ENCODE measurements around the gene RHOB. TPM values are rescaled to one million over a fixed set of nuclear protein-coding genes. Genes with fewer than 3 reads are reported as not detected.
"Not testable (repeated sequence)": the region's sequence is repeated elsewhere in the genome, so short reads cannot be mapped to it uniquely, and the experiment has no call there.

RHOB gene
- total RNA-seq, 4 donors from 2014 or later, result 1,174 to 1,482 (median 1,322) TPM

GRCh38 chr2:20488201-20488641 is 41.3 kb downstream of the RHOB start:
- WGBS, 2 donors (ENCODE audit: low coverage in 1 of 2), result 100% methylated on average over 2 of the region's 9 CpGs; no CpG with 5 or more reads in 1 of the 2 donors
- TF ChIP-seq CTCF (IDR thresholded peaks at IDR 0.05) (no peak), POLR2AphosphoS5 (IDR thresholded peaks at IDR 0.05) (no peak), POLR2A (IDR thresholded peaks at IDR 0.05) (no peak), EP300 (IDR thresholded peaks at IDR 0.05) (no peak)
- Histone ChIP-seq H3K27me3 (no peaks in the 10 kb centered on the region), H3K9me3 (no peaks in the 10 kb centered on the region), H3K4me3 (no peak overlapping the region), H3K27ac (peak overlapping the region in 2 of 4 donors; percentile 24), H3K4me1 (peaks cover 0 to 49% (median 11%) of the 10 kb centered on the region in 3 donors), H3K36me3 (no peaks in the 10 kb centered on the region)
- ATAC-seq, result no peak

GRCh38 chr2:20488782-20489181 is 41.9 kb downstream of the RHOB start:
- H3K27ac ChIP-seq, result peak overlapping the region in 2 of 4 donors; percentile 15 to 24
- H3K4me1 ChIP-seq, result peaks cover 0 to 44% (median 8%) of the 10 kb centered on the region in 3 donors
- H3K36me3 ChIP-seq, result no peaks in the 10 kb centered on the region
- TF ChIP-seq POLR2A (IDR thresholded peaks at IDR 0.05), result no peak
- TF ChIP-seq POLR2AphosphoS5 (IDR thresholded peaks at IDR 0.05), result no peak
- no peak for TF ChIP-seq EP300 (IDR thresholded peaks at IDR 0.05)
- no peak for TF ChIP-seq CTCF (IDR thresholded peaks at IDR 0.05)
- H3K9me3 ChIP-seq, result no peaks in the 10 kb centered on the region
- no peaks in the 10 kb centered on the region for H3K27me3 ChIP-seq
- H3K4me3 ChIP-seq, result no peak overlapping the region
- WGBS, 2 donors (ENCODE audit: low coverage in 1 of 2), result 81% methylated on average over 2 of the region's 5 CpGs; no CpG with 5 or more reads in 1 of the 2 donors
- ATAC-seq, result no peak

GRCh38 chr2:20490300-20491181 is 43.7 kb downstream of the RHOB start:
- H3K36me3 ChIP-seq, result no peaks in the 10 kb centered on the region
- H3K4me1 ChIP-seq, result peaks cover 0 to 26% (median 0%) of the 10 kb centered on the region in 3 donors
- peak overlapping the region in 1 of 4 donors; percentile 60 for H3K27ac ChIP-seq
- TF ChIP-seq EP300 (IDR thresholded peaks at IDR 0.05), result no peak
- TF ChIP-seq POLR2AphosphoS5 (IDR thresholded peaks at IDR 0.05), result peak; percentile 96
- no peak overlapping the region for H3K4me3 ChIP-seq
- 0 to 18% methylated on average over 4 to 6 of the region's 14 CpGs for WGBS, 2 donors (ENCODE audit: low coverage in 1 of 2)
- H3K27me3 ChIP-seq, result no peaks in the 10 kb centered on the region
- H3K9me3 ChIP-seq, result no peaks in the 10 kb centered on the region
- ATAC-seq, result peak; percentile 91

GRCh38 chr2:20491739-20492531 is 45.1 kb downstream of the RHOB start:
- Histone ChIP-seq H3K36me3 (no peaks in the 10 kb centered on the region), H3K27me3 (no peaks in the 10 kb centered on the region), H3K9me3 (no peaks in the 10 kb centered on the region), H3K27ac (peak overlapping the region in 1 of 4 donors; percentile 25), H3K4me3 (no peak overlapping the region), H3K4me1 (peaks cover 0 to 23% (median 0%) of the 10 kb centered on the region in 3 donors)
- TF ChIP-seq CTCF (IDR thresholded peaks at IDR 0.05) (no peak), POLR2AphosphoS5 (IDR thresholded peaks at IDR 0.05) (no peak), POLR2A (IDR thresholded peaks at IDR 0.05) (no peak), EP300 (IDR thresholded peaks at IDR 0.05) (no peak)
- no peak for ATAC-seq
- 48 to 87% methylated on average over 3 of the region's 15 CpGs for WGBS, 2 donors (ENCODE audit: low coverage in 1 of 2)

- not testable (repeated sequence) for H3K36me3 ChIP-seq, H3K27me3 ChIP-seq, ATAC-seq, H3K9me3 ChIP-seq, H3K4me3 ChIP-seq, H3K27ac ChIP-seq
- H3K4me1 ChIP-seq, result peaks cover 0 to 23% (median 0%) of the 10 kb centered on the region in 3 donors
- 80 to 81% methylated on average over 2 of the region's 3 CpGs for WGBS, 2 donors (ENCODE audit: low coverage in 1 of 2)
These were observed 46.2 kb downstream of the RHOB start for GRCh38 chr2:20493095-20493494.
